GM19372 (cell line): ENCODE data around the gene PRKAG2.

Experiments
- ATAC-seq: cut with Tn5 transposase; IDR thresholded peaks from one replicate; pipeline ENCODE4 v1.9.1; 2021; ENCODE audit warnings: mild to moderate bottlenecking, low read depth, moderate library complexity; ENCODE audit not compliant: unreplicated experiment

The PRKAG2 gene

GRCh38 chr7:151776446-151776845 is 100.5 kb downstream of the PRKAG2 start:
- no peak for ATAC-seq

- ATAC-seq: no peak
These were observed 101.1 kb downstream of the PRKAG2 start for GRCh38 chr7:151775547-151776443.

GRCh38 chr7:151774951-151775350 is 102.0 kb downstream of the PRKAG2 start:
- no peak for ATAC-seq

GRCh38 chr7:151773797-151774196 is 103.1 kb downstream of the PRKAG2 start:
- no peak for ATAC-seq

GRCh38 chr7:151770232-151770631 is 106.7 kb downstream of the PRKAG2 start:
- ATAC-seq: no peak

- ATAC-seq: peak; percentile 85
These were observed 107.6 kb downstream of the PRKAG2 start for GRCh38 chr7:151769188-151769821.

GRCh38 chr7:151768805-151769187 is 108.1 kb downstream of the PRKAG2 start:
- no peak for ATAC-seq

GRCh38 chr7:151767557-151767956 is 109.4 kb downstream of the PRKAG2 start:
- no peak for ATAC-seq

- ATAC-seq: no peak
These were observed 112.6 kb downstream of the PRKAG2 start for GRCh38 chr7:151764056-151764920.

- no peak for ATAC-seq
These were observed 113.4 kb downstream of the PRKAG2 start for GRCh38 chr7:151763420-151763984.

- ATAC-seq: no peak
These were observed 114.2 kb downstream of the PRKAG2 start for GRCh38 chr7:151762583-151763245.

GRCh38 chr7:151761957-151762356 is 115.0 kb downstream of the PRKAG2 start:
- ATAC-seq: no peak

GRCh38 chr7:151761231-151761630 is 115.7 kb downstream of the PRKAG2 start:
- no peak for ATAC-seq

- no peak for ATAC-seq
These were observed 117.3 kb downstream of the PRKAG2 start for GRCh38 chr7:151759591-151760042.

GRCh38 chr7:151758622-151759540 is 118.0 kb downstream of the PRKAG2 start:
- ATAC-seq: no peak

GRCh38 chr7:151757274-151757673 is 119.6 kb downstream of the PRKAG2 start:
- no peak for ATAC-seq

GRCh38 chr7:151756866-151757265 is 120.0 kb downstream of the PRKAG2 start:
- ATAC-seq: no peak

GRCh38 chr7:151756076-151756731 is 120.7 kb downstream of the PRKAG2 start:
- ATAC-seq: no peak
